Hypothalamus (tissue), 51 donors: ENCODE data around the gene PRKD3.
"Not testable (repeated sequence)": the region's sequence is repeated elsewhere in the genome, so short reads cannot be mapped to it uniquely, and the experiment has no call there.

ENCODE experiments used
- DNase-seq, 51 donors: peaks; one replicate each; lab custom pipeline; 2025; lab: John Stamatoyannopoulos, UW

The PRKD3 gene

DNA sequence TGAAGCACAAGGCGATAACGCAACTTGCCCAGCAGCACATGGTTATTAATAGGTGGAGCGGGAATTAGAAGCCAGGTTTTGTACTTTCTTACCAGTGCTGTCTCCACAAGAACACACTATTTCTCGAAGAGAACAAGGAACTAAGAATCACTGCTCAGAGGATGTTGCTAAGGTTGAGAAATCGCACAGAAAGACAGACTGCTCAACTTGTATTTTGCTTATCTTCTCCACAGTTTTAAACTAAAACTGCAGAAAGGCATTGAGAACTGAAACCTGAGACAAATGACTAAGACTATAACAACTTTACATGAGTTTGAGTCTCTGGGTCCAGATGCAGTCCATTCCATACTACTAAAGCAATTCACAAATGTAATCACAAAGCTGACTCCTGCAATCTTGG lies 6.2 kb downstream of the PRKD3 start:
- peak in 1 of 51 donors; percentile 3 for DNase-seq

DNA sequence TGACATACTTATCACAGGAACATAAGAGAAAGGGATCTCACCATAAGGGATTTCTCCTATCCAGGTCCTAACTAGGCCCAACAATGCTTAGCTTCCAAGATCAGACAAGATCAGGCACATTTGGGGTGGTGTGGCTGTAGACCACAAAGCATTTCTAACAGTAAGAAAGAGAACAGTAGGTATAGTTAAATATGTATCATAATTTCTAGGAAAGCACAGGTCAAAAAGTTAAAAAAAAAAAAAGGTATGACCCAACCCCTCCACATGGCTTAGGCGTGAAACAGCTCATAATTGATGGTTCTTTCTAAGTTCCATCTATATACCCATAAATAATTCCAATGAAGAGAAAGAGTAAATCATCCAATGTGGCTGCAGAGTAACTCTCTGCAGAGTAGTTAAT lies 6.9 kb downstream of the PRKD3 start:
- no peak for DNase-seq

DNA sequence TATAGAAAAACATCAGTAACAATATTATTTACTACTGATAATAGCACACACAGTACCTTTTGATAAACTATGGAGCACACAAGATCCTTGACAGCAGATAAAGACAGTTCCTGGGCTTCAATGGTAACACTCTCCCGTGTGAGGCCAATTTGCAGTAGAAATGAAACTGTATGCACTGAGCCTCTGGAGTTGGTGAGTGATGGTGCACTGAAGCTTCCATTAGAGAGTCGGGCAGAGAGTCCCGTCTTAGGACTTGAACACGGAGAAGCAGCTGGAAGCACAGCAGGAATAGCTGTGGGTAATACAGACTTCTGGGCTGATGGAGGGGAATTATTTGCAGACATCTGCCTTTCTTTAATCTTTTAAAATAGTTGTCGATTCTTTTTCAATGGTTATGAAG lies 8.5 kb downstream of the PRKD3 start:
- DNase-seq, result no peak

DNA sequence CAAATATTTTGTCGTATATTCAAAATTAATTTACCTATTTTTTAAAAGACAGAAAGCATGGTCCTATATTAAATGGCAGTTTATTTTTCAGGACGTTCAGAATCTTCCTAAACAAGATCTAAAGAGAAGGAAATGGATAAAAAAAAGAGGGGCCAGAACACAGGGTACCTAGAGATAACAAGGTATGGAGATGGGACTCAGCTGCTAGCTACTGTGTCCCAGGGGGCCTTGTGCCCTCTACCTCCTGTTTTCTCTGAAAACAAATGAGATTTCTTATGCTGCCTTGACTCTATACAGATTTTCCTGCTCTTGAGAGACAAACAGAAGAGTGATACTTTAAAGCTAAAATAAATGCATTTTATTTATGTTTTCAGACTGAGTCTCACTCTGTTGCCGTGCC lies 9.3 kb downstream of the PRKD3 start:
- DNase-seq, result no peak

DNA sequence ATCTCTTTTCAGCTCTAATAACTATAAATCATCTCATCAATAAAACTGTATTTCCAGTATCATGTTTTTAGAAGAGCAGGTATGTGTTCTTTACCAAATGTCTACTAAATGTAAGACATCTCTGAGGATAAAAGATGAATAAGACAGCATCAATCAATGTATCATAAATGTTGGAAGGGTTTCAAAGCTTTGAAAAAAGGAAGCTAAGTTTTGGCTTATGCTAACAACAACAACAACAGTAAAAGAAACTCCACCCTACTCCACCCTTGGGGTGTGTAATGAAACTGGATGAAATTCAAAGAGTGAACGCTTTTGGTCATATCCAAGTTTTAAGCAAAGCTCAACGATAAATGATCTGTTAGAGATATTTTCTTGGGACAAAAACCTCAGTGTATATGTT lies 17.1 kb downstream of the PRKD3 start:
- DNase-seq, result no peak

DNA sequence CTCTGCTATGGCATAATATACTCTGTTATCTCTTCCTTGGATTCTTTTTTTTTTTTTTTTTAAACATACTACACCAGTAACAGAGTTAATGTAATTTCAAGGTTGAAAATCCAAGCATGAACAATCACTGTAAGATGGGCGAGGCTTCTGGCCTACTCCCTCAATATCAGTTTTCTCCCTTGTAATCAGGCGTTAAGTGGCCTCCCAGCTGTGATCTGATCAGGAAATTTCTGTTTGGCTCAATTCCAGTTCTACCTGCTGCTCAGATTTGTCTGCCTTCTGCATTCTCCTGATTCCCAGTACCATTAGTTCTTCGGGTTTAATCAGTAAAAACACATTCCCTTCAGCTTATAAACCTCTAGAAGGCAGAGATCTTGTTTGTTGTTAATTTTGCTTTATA lies 18.6 kb downstream of the PRKD3 start:
- no peak for DNase-seq

DNA sequence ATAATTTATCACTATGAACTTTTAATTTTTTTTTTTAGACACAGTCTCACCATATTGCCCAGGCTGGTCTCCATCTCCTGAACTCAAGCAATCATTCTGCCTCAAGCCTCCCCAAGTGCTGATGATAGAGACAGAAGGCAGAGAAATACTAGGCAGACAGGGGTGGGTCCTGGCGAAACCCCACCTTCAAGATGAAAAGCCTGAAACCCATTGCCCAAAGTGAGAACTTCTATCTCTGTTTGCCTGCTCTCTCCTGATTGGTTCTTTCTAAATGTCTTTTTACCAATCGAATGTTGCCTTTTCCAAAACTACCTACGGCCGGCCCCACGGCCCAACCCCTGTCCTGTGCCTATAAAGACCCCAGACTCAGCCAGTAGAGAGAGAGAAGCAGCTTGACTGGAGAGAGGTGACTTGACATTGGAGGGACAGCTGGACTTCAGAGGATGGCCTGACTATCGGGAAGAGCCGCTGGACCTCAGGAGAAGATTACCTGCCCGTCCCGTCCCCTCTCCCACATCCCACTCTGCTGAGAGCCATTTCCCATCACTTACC lies 21.9 kb downstream of the PRKD3 start:
- DNase-seq, result no peak

DNA sequence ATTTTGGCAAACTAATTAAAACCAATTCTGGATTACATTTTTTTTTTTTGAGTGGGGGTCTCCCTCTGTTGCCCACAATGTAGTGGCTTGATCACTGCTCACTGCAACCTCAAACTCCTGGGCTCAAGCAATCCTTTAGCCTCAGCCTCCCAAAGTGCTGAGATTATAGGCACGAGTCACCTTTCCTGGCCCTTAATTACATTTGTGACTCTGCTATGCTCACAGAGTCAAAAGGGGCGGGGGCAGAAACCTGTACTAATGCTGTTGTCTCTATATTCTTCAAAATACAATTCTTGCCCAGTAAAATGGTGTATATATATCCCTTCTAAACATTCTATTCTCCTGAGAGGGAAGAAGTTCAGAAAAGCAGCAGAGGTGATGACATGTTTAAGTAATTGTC lies 23.2 kb downstream of the PRKD3 start:
- DNase-seq, result no peak

DNA sequence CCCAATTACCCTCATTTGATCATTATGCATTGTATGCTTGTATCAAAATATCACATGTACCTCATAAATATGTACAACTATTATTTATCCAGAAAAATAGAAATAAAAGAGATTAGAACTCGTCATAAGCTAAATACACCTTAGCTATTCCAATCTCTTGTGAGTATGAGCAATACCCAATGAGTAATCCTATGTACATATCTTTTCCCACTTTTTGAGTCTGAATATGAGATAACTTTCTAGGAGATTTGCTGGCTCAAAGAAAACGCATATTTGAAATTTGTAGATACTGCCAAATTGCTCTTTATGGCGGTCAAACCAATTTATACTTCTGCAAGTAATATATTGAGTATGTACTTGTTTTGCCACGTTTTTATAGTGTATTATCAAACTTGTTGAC lies 24.1 kb downstream of the PRKD3 start:
- DNase-seq, result no peak

DNA sequence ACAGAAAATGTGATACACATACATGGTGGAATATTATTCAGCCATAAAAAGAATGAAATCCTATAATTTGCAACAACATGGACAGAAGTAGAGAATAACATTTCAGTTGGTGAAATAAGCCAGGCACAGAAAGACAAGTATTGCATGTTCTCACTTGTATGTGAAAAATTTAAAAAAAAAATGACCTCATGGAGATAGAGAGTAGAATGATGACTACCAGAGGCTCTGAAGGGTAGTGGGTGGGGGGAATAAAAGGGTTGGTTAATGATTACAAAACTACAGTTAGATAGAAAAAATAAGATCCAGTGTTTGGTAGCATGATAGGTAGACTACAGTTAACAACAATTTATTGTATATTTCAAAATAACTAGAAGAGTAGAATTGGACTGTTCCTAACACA lies 24.5 kb downstream of the PRKD3 start:
- DNase-seq, result no peak

DNA sequence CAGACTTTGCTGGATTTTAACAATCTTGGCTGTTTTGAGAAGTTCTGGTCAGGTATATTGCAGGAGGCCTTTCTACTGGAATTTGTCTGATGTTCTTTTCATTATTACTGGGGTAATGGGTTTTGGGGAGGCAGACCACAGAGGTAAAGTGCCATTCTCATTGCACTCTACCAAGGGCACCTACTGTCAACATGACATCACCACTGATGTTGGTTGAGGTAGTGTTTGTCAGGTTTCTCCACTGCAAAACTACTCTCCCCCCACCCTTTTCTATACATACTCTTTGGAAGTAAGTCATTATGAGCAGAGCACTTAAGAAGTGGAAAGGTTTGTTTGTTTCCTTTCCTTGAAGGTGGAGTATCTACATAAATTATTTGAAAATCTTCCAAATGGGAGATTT lies 27.0 kb downstream of the PRKD3 start:
- no peak for DNase-seq

DNA sequence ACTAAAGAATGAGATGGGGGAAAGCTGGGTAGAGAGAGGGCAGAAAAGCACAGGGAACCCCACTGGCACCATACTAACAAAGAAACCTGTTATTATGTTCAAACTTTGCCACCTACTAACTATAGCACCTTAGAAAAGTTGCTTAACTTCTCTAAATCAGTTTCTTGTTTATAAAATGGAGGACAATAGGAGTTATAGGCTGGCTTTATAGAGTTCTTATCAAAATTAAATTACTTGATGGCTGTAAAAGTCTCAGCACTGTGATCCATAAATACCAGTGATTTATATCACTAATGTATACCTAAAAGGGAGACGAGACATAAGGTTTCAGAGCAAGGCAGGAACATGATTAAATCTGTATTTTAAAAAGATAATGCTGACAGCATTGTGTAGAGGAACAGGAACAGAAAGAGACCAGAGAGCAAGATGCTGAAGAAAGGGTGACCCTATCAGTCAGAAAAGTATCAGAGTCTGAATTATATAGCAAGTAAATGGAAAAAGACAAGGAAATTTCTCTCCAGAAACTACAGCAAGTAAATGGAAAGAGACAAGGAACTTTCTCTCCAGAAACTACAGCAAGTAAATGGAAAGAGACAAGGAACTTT lies 29.1 kb downstream of the PRKD3 start:
- DNase-seq, result no peak

DNA sequence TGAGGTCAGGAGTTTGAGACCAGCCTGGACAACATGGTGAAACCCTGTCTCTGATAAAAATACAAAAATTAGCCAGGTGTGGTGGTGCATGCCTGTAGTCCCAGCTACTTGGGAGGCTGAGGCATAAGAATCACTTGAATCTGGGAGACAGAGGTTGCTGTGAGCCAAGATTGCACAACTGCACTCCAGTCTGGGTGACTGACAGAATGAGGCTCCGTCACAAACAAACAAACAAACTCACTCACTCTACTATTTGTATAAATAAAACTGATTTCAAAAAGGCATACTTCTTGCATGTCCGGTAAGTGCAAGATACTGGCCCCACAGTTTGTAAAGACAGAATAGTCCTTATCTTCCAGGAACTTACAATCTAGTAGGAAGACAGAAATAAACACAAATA lies 29.8 kb downstream of the PRKD3 start:
- DNase-seq, result not testable (repeated sequence)

DNA sequence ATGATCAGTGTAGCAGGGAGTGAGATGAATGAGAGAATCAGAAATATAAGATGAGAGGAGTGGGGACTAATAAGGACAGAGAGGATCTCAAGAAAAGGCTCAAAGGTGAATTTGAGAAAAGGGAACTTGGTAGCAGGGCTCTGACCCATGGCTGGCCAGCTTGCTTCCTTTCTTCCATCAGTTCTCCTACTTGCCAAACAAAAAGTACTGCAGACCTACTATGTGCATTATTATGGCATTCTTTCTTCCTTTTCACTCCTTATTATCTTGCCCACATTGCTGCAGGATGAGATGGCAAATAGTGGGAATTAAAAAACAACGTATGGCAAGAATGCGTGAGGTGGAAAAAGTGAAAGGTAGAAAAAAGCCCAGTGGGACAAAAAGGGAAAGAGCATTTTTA lies 33.0 kb downstream of the PRKD3 start:
- no peak for DNase-seq

DNA sequence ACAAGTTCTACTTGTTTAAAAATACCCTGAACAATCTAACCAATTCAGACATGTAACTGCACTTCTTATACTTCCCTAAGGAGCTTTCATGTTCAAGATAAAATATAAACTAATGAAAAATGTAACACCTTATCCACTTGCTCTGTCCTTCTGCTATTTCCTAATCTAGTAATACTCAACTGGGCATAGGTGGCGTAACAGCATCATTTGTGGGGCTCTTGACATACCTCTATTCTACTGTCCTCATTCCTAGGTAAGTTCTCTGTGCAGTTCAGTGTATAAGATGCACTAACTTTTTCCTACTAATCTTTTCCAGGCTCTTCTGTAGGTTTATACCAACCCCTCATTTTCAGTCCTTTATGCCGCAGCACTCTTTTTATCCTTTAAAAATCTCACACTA lies 36.7 kb downstream of the PRKD3 start:
- no peak for DNase-seq

DNA sequence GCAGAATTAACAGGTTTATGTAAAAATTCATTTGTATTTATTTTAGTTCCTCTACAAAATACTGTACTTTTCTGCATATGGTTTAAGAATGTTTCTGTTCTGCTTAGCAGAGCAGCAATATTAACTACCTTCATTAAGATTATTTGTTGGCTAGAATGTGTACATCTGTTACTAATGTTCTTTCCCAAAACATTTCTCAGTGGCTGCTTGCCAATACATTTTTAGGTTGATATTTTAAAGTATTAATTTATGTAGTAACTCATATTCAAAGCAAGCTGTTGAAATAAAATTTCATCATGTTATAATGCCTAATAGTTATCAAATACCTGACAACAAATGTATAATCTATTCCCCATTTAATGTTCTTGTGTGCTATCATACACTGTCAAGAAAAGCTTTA lies 40.3 kb downstream of the PRKD3 start:
- no peak for DNase-seq

DNA sequence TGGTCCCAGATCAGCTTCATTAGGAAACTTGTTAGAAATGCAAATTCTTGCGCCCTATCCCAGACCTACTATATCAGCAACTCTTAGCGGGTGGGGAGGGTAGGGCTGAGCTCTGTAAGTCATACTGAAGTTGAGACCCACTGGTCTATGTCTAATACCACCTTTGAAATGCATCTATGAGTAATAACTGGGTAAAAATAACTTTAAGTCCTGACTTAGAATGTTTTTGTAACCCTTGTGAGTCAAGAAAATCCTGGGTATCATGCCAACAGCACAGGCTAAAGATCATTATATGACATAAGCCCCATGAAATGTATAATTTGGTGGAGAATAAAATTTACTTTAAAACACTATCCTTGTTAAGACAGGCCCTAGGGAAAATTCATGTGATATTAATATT lies 41.4 kb downstream of the PRKD3 start:
- no peak for DNase-seq

DNA sequence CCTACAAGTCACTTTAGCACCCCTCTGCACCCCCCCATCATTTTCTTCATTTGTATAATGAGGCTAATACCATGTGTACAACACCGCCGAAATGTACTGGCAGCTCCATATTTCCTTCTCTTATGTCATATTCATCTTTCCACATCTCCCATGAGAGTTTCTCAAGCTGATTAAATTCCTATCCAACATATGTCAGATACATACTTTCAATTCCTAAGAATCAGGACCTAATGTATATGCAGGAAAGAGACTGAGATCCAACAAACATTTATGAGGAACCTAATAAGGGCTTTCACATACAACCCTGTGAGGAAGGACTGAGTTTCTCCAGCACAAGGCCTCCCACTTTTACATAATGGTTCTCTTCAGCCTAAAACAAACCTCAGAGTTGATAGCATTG lies 41.9 kb downstream of the PRKD3 start:
- DNase-seq, result no peak

DNA sequence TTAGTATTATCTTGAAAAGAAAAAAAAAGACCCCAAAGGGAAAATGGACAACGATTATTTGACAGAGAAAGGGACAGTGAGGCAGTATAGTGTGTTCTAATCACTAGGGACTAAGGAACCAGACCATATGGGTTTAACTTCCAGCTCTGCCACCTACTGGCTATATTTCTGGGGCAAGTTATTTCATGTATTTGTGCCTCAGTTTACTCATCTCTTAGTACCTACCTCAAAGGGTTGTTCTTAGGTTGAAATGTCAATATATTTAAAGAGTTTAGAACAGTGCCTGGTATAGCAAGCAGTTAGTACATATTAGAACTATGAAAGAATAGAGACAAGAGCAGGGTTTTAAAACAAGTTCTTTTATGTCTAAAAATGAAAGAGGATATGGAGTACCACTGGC lies 42.7 kb downstream of the PRKD3 start:
- no peak for DNase-seq

DNA sequence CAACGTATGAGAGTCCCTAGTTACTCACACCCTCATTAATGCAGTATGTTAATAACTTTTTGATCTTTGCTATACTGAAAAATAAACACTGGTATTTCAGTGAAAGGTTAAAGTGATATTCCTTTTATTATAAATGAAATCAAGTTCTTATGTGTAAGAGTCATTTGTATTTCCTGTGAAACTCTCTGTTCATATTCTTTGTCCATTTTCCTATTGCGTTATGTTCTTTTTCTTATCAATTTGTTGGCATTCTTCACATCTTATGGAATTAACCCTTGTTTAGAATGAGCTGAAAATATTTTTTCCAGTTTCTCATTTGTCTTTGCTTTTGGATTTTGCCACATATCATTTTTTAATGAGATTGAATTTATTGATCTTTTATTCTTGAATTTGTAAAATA lies 48.3 kb downstream of the PRKD3 start:
- DNase-seq, result no peak
